ENCODE data around the gene CABP4. TPM values are rescaled to one million over a fixed set of nuclear protein-coding genes. Genes with fewer than 3 reads are reported as not detected.

Gene CABP4
- total RNA-seq, 1 donor from 2014 or later, result 4.0 TPM

GRCh38 chr11:67411785-67412152 lies 43.4 kb upstream of the CABP4 start:
- Histone ChIP-seq H3K4me1 (peaks cover 30% of the 10 kb centered on the region), H3K4me3 (no peak overlapping the region), H3K9me3 (no peaks in the 10 kb centered on the region), H3K36me3 (no peaks in the 10 kb centered on the region), H3K27ac (no peak overlapping the region), H3K27me3 (ENCODE audit: low read depth) (no peaks in the 10 kb centered on the region)
- intact Hi-C loops (cut with DNase I), result no loop called here
- ATAC-seq (no peak), DNase-seq (no peak)
- no peak for TF ChIP-seq CTCF (IDR thresholded peaks at IDR 0.05)

DNA sequence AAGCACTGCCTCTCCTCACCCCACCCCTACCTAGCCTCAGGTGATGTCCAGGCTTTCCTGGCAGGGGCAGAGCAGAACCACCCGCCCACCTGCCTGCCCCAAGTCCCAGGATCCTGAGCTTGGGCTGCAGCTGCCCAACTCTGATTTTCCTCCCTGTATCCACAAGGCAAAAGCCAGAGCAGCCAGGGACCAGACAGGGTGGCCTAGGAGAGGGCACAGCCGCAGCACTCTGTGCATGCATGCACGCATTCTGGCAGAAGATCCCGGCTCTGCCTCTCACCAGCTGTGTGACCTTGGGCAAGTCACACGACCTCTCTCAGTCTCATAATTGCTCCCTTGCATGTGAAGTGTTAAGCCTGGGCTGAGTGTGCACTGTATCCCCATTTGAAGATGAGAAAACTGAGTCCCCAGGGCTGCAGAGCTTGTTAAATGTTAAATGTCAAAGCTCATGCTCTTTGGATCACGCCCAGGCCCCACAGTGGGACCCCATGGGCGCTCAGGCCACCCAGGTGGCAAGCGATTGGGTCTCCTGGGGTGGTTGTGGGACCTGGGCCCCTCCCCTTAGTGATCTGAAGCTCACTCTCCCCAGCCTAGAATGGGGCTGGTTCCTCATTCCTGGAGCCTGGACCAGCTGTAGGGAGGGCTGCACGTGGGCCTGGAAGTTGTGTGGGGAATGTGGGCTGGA lies 42.5 kb upstream of the CABP4 start:
- DNase-seq, result no peak
- intact Hi-C loops (cut with DNase I), result no loop called here
- Histone ChIP-seq H3K4me1 (peaks cover 37% of the 10 kb centered on the region), H3K36me3 (no peaks in the 10 kb centered on the region), H3K9me3 (no peaks in the 10 kb centered on the region), H3K27ac (no peak overlapping the region), H3K27me3 (ENCODE audit: low read depth) (no peaks in the 10 kb centered on the region), H3K4me3 (no peak overlapping the region)
- ATAC-seq, result no peak
- TF ChIP-seq CTCF (IDR thresholded peaks at IDR 0.05), result no peak

- Histone ChIP-seq H3K9me3 (no peaks in the 10 kb centered on the region), H3K27me3 (ENCODE audit: low read depth) (no peaks in the 10 kb centered on the region), H3K27ac (no peak overlapping the region), H3K4me3 (no peak overlapping the region), H3K4me1 (peaks cover 38% of the 10 kb centered on the region), H3K36me3 (no peaks in the 10 kb centered on the region)
- no peak for DNase-seq
- no peak for ATAC-seq
- TF ChIP-seq CTCF (IDR thresholded peaks at IDR 0.05), result no peak
- intact Hi-C loops (cut with DNase I), result no loop called here
Observed at GRCh38 chr11:67413266-67413849, 41.8 kb upstream of the CABP4 start.

GRCh38 chr11:67415501-67416304 lies 39.5 kb upstream of the CABP4 start, which contains the start of gene CARNS1:
Gene CARNS1 (plus strand): TSS chr11:67415678. CDS start chr11:67416200, 522 bp downstream.
- peak in 1 of 2 donors; percentile 20 for ATAC-seq
- peaks cover 50% of the 10 kb centered on the region for H3K4me1 ChIP-seq

More at GRCh38 chr11:67415501-67416304, 39.5 kb upstream of the CABP4 start, which contains the start of gene CARNS1:
- Histone ChIP-seq H3K9me3 (no peaks in the 10 kb centered on the region), H3K4me3 (peak within 1 kb of the TSS; percentile 37), H3K27me3 (ENCODE audit: low read depth) (no peaks in the 10 kb centered on the region), H3K36me3 (no peaks in the 10 kb centered on the region), H3K27ac (peak within 1 kb of the TSS; percentile 26)
- TF ChIP-seq CTCF (IDR thresholded peaks at IDR 0.05), result no peak
- DNase-seq, result no peak
- intact Hi-C loops (cut with DNase I), result no loop called here
